Cardiac septum (tissue), 1 donor: Measurements from ENCODE around the gene HIVEP3. TPM values are rescaled to one million over a fixed set of nuclear protein-coding genes. Genes with fewer than 3 reads are reported as not detected.
"Not testable (repeated sequence)": the region's sequence is repeated elsewhere in the genome, so short reads cannot be mapped to it uniquely, and the experiment has no call there.

Experiments
- DNase-seq: peaks from one replicate; pipeline ENCODE4 v3.0.0-alpha.2; 2020; ENCODE audit warnings: low spot score
- intact Hi-C: fragments of 100-400 bp; cut with DNase I; formaldehyde crosslinking; loops from one replicate; pipeline ENCODE4 v1.14.0; 2022
- long read RNA-seq: library from polyadenylated mRNA; unstranded; transcript quantifications from one replicate; pipeline ENCODE4 v2.0.0, GENCODE V29; 2021
- total RNA-seq: library from RNA; stranded (reverse); fragmentation: NEBNext Ultra II Directional; extraction: Animal tissue kit (Norgen Biotek cat#: 25700); gene quantifications from one replicate; pipeline ENCODE4 v1.2.1, GENCODE V29; 2021
- donor health status: DM: no; HTN: no; CAD: no.

HIVEP3 gene
- total RNA-seq = 3.7 TPM
- long read RNA-seq, partial matches to known transcripts = 0 of 17 reads
- long read RNA-seq, other reads (novel, unspliced or antisense) = 15 of 17 reads

DNA sequence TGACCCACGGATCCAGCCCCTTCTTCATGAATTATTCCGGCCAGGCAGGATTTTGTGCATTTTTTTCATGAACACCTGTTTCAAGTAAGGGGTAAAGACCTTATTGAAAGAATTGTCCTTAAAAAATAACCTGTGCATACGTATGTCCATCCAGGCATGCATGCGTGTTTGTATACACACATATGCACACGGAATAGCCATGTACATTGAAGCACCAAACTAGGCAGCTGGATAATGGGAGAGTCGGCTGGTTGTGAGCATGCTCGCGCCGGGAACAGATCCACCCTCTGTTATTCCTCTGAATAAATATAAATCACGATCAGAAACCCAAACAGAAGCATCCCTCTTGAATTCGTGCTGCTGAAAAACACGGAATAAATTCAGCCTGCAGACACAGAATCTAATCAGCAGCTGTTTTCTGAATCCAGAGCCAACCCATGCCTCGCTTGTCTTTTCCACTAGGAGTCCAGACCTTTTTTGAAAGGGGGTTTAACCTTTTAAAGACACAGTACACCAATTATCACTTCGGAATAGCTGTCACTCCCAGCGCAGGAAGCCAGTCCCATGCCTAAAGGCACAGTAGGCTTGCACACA lies at the start of gene HIVEP3:
Gene HIVEP3, minus strand, starts transcription at position 473 of the 594 bp plus-strand sequence.
- intact Hi-C loops = loop anchor here (10.0 kb wide), 1 partner anchor 104 kb away; no protein-coding TSS in a partner anchor
- DNase-seq = no peak

- intact Hi-C loops = no loop called here
- DNase-seq = no peak
Observed at GRCh38 chr1:41964400-41964799, 45.7 kb upstream of the HIVEP3 start.

- DNase-seq = no peak
- intact Hi-C loops = no loop called here
Observed at GRCh38 chr1:41963636-41964035, 44.9 kb upstream of the HIVEP3 start.

- intact Hi-C loops = no loop called here
- DNase-seq = no peak
Observed at GRCh38 chr1:41958015-41958673, 39.4 kb upstream of the HIVEP3 start.

GRCh38 chr1:41957568-41957967 lies 38.8 kb upstream of the HIVEP3 start:
- DNase-seq = no peak
- intact Hi-C loops = no loop called here

- DNase-seq = no peak
- intact Hi-C loops = no loop called here
Observed at GRCh38 chr1:41955461-41956159, 36.9 kb upstream of the HIVEP3 start.

- intact Hi-C loops = no loop called here
- no peak for DNase-seq
Observed at GRCh38 chr1:41954533-41954944, 35.8 kb upstream of the HIVEP3 start.

- intact Hi-C loops = no loop called here
- no peak for DNase-seq
Observed at GRCh38 chr1:41953291-41953690, 34.6 kb upstream of the HIVEP3 start.

DNA sequence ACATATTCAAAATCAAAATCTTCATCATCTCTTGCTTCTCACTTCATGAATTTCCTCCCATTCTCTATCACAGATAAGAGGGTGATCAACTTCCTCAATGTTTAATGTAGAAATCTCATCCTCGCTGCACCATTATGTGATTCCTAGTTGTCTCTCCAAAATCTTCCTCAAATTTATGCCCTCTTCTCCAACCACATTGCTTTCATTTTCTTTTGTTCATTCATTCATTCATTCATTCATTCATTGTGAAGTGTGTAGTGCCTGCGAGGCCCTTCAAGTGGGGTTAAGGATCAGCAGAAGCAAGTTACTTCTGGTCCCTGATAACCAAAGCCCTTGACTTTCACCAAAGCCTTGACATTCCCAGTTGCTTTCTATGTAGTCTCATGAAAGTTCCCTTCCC lies 33.5 kb upstream of the HIVEP3 start:
- DNase-seq = no peak
- intact Hi-C loops = no loop called here

GRCh38 chr1:41951492-41951891 lies 32.8 kb upstream of the HIVEP3 start:
- intact Hi-C loops, DNase-seq: not testable (repeated sequence)

DNA sequence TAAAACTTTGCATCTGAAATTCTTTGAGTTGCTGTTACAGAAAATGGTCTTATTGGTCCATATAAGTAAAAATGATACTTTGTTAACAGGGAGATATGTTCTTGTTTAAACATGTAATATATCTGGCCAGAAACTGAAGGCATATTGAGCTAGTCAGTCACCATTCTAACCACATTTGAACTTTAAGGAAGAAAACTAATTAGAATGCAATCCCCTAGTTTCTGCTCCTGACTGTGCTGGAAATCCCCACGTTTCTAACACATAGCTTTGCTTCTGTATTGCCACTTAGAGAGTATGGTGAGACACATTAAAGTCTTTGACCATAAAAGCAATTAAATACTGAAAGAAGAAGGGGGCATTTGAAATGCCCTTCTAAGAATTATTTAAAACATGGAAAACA lies 32.1 kb upstream of the HIVEP3 start:
- intact Hi-C loops = no loop called here
- no peak for DNase-seq

- intact Hi-C loops, DNase-seq: not testable (repeated sequence)
Observed at GRCh38 chr1:41945946-41946345, 27.2 kb upstream of the HIVEP3 start.

DNA sequence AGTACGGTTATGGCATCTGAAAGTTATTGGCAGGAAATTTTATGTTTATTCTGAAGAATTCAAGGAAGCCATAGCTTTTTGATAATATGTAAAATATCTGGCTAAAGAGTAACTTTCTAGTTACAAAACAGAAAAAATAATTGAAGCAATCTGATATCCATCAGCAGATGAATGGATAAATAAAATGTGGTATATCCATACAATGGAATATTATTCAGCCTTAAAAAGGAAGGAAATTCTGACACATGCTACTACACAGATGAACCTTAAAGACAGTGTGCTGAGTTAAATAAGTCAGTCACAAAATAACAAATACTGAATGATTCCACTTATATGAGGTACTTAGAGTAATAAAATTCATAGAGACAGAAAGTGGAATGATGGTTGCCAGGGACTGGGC lies 25.0 kb upstream of the HIVEP3 start:
- intact Hi-C loops = no loop called here
- DNase-seq = no peak

DNA sequence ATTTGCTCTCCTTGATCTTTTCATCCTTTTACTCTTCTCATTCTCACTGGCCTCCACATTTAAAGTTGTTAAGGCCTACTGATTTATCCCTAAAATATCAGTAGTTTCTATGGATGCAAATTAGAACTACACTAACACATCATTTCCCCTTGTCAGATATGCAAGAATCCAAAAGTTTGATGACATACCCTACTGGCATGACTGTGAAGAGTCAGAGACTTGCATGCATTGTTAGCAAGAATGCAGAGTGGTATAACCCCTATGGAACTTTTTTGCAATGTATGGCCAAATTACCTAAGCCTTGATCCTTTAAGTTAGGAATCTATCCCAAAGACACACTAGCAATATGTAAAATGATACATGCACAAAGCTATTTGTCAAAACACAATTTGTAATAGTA lies 23.6 kb upstream of the HIVEP3 start:
- no peak for DNase-seq
- intact Hi-C loops = no loop called here

DNA sequence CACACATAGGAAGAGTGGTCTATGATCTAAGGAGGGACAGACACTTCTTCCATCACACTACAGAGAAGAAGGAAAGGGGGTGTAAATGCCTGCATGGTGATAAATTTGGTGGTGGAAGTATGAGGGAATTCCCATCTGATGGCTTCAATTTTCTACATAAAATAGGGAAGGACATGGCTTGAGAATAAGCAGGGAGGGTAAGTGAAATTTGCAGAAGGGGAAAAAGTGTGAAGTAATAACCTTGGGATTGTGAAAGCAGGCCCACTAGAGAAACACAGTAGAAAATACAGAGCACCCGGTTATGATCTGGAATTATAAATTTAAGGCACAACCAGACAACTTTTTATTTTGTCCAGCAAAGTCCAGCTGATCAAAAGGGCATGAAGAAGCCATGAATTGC lies 22.7 kb upstream of the HIVEP3 start:
- intact Hi-C loops = no loop called here
- no peak for DNase-seq

- no peak for DNase-seq
- intact Hi-C loops = no loop called here
Observed at GRCh38 chr1:41939194-41939593, 20.5 kb upstream of the HIVEP3 start.

- intact Hi-C loops = no loop called here
- DNase-seq = no peak
Observed at GRCh38 chr1:41936107-41936506, 17.4 kb upstream of the HIVEP3 start.

DNA sequence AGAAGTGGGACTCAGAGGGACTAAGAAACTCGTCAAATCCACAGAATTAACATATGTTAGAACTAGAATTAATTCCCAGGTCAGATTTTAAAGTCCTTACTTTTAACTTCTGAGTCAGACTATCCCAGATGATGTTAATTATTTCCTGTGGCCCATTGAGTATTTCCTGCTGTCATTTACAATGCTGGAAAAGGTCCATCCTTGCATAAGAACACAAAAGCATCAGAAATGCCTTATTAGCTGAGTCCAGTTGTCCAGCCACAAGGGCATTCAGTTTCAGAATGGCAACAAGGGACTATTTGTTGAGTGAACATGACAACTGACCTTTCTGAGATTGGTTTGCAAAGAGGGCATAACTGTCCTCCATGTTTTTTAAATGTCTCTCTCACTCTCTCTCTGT lies 16.5 kb upstream of the HIVEP3 start:
- intact Hi-C loops = no loop called here
- no peak for DNase-seq

GRCh38 chr1:41933106-41933505 lies 14.4 kb upstream of the HIVEP3 start:
- intact Hi-C loops = no loop called here
- no peak for DNase-seq

GRCh38 chr1:41931578-41931977 lies 12.9 kb upstream of the HIVEP3 start:
- DNase-seq = no peak
- intact Hi-C loops = no loop called here

DNA sequence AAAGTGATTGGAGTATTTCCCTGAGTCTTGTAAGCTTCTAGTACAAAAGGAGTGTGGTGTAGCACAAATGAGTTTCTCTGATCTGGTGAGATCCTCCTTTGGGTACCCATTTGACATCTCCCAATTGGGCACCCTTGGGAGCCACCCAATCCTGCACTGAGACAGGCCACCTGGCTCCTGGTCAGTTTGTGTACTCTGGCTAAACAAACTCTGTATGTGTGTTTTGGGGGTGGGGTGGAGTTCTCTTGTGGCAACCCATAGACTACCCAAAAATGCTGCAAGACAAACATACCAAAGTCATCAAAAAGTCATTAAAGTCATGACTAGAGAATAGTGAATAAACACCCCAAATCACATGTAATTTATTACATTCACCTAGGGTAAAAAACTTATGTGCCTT lies 8.4 kb upstream of the HIVEP3 start:
- intact Hi-C loops = no loop called here
- DNase-seq = no peak
